ENCODE results near the gene PHKA2.

Gene PHKA2

DNA sequence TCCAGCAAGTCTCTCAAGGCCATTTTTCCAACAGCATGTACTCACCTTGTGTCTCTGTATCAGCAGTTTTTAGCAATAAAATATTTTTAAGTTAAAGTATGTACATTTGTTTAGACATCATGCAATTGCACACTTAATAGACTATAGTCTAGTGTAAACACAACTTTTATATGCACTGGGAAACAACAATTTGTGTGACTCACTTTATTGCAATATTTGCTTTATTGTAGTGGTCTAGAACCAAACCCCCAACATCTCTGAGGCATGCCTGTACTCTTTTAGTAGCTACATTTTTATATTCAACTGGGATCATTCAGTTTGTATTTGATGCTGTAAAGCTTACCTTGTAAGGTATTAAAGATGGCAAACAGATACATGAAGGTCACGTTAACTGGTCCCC is 14.7 kb upstream of the PHKA2 start:
- TF ChIP-seq, protein P1, sequence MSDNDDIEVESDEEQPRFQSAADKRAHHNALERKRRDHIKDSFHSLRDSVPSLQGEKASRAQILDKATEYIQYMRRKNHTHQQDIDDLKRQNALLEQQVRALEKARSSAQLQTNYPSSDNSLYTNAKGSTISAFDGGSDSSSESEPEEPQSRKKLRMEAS (IDR thresholded peaks at IDR 0.05; ENCODE audit: low read depth, low read length), result no peak
- TF ChIP-seq POLR2A (IDR thresholded peaks at IDR 0.05; ENCODE audit: extremely low read depth, insufficient read length) (no peak), MYC (IDR thresholded peaks at IDR 0.05; ENCODE audit: low read depth, low read length) (no peak)
- TF ChIP-seq, protein P2, sequence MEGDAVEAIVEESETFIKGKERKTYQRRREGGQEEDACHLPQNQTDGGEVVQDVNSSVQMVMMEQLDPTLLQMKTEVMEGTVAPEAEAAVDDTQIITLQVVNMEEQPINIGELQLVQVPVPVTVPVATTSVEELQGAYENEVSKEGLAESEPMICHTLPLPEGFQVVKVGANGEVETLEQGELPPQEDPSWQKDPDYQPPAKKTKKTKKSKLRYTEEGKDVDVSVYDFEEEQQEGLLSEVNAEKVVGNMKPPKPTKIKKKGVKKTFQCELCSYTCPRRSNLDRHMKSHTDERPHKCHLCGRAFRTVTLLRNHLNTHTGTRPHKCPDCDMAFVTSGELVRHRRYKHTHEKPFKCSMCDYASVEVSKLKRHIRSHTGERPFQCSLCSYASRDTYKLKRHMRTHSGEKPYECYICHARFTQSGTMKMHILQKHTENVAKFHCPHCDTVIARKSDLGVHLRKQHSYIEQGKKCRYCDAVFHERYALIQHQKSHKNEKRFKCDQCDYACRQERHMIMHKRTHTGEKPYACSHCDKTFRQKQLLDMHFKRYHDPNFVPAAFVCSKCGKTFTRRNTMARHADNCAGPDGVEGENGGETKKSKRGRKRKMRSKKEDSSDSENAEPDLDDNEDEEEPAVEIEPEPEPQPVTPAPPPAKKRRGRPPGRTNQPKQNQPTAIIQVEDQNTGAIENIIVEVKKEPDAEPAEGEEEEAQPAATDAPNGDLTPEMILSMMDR (IDR thresholded peaks at IDR 0.05; ENCODE audit: low read depth, low read length), result no peak
- DNase-seq (ENCODE audit: low read depth), result no peak
- no peak overlapping the region for H3K4me3 ChIP-seq (ENCODE audit: low read depth, low read length)

DNA sequence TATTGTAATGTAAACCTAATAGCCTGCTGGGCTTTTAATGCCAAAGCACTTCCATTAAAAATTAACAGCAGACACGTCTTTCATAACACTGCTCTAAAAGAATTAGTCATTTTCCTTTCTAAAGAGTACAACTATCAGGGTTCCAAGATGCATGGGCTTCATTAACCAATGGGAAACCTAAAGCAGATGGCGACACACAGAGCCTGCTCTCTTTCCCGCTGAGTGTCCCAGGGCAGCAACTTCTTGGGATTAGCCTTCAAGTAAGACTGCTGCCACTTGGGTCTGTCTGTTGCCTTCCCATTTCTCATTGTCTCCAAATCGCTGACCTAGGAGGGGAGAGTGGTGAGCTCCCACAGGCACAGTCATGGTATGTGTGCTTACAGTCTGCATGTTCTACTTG is 14.0 kb upstream of the PHKA2 start:
- no peak for DNase-seq (ENCODE audit: low read depth)
- TF ChIP-seq, protein P2 (IDR thresholded peaks at IDR 0.05; ENCODE audit: low read depth, low read length), result no peak
- TF ChIP-seq, protein P1 (IDR thresholded peaks at IDR 0.05; ENCODE audit: low read depth, low read length), result no peak
- no peak for TF ChIP-seq POLR2A (IDR thresholded peaks at IDR 0.05; ENCODE audit: extremely low read depth, insufficient read length)
- TF ChIP-seq MYC (IDR thresholded peaks at IDR 0.05; ENCODE audit: low read depth, low read length), result no peak
- no peak overlapping the region for H3K4me3 ChIP-seq (ENCODE audit: low read depth, low read length)

DNA sequence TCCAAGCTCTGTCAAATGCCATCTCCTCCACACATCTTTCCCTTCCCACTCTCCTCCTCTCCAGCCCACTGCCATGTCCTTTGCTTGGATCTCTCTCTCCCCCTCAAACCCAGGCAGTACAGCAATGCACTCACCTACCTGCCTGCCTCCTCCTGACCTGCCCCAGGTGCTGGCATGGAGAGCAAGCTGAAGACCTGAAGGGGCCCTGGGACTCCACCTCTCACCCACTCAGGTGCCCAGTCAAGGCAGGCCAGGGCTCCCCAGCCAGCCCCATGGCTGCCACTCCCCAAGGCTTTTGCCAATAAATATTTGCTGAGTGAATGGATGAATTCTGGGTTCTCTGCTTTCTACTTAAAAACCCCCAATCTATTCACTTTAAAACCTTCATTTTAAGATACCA is 12.6 kb upstream of the PHKA2 start:
- TF ChIP-seq, protein P1 (IDR thresholded peaks at IDR 0.05; ENCODE audit: low read depth, low read length), result no peak
- TF ChIP-seq MYC (IDR thresholded peaks at IDR 0.05; ENCODE audit: low read depth, low read length) (no peak), POLR2A (IDR thresholded peaks at IDR 0.05; ENCODE audit: extremely low read depth, insufficient read length) (no peak)
- TF ChIP-seq, protein P2 (IDR thresholded peaks at IDR 0.05; ENCODE audit: low read depth, low read length), result no peak
- DNase-seq (ENCODE audit: low read depth), result no peak
- H3K4me3 ChIP-seq (ENCODE audit: low read depth, low read length), result no peak overlapping the region

DNA sequence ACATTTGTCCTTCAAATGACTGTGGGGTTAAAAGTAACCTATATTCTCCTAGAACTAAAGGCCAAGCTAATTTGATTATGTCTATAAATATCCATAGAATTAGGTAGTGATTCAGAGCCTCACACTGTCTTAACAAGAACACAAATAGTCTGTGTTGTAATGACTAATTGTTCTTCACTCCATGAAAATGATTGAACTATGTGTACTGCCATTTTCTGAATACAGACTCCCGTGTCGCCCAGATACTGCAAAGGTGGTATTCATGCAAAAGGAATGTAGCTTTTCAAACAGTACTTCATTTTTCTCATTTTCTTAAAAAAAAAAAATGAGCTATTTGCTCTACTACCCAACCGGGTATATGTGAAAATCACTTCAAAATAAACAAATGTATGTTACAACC is 11.3 kb upstream of the PHKA2 start:
- TF ChIP-seq, protein P1 (IDR thresholded peaks at IDR 0.05; ENCODE audit: low read depth, low read length), result no peak
- TF ChIP-seq POLR2A (IDR thresholded peaks at IDR 0.05; ENCODE audit: extremely low read depth, insufficient read length) (no peak), MYC (IDR thresholded peaks at IDR 0.05; ENCODE audit: low read depth, low read length) (no peak)
- TF ChIP-seq, protein P2 (IDR thresholded peaks at IDR 0.05; ENCODE audit: low read depth, low read length), result no peak
- DNase-seq (ENCODE audit: low read depth), result no peak
- no peak overlapping the region for H3K4me3 ChIP-seq (ENCODE audit: low read depth, low read length)

GRCh38 chrX:18994713-18995112 is 10.8 kb upstream of the PHKA2 start:
- no peak overlapping the region for H3K4me3 ChIP-seq (ENCODE audit: low read depth, low read length)
- TF ChIP-seq POLR2A (IDR thresholded peaks at IDR 0.05; ENCODE audit: extremely low read depth, insufficient read length), result no peak
- TF ChIP-seq, protein P1 (IDR thresholded peaks at IDR 0.05; ENCODE audit: low read depth, low read length), result no peak
- TF ChIP-seq MYC (IDR thresholded peaks at IDR 0.05; ENCODE audit: low read depth, low read length), result no peak
- TF ChIP-seq, protein P2 (IDR thresholded peaks at IDR 0.05; ENCODE audit: low read depth, low read length), result no peak
- no peak for DNase-seq (ENCODE audit: low read depth)

DNA sequence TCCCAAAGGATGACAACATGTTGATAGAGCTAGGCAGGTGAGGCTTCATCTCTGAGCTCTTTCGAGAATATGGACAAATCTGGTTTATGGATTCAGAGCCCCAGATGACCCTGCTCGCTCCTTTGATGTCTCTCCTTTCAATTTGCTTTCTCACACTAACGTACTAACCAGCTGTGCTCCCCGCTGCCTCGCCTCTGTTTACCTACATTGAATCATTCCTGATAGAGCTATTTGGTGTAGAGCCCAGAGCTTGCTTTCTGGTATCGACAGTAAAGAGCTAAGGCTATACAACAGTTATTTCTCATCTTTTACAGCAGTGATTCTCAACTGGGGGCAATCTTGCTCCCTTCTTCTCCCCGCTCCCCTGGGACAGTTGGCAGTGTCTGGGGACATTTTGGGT is 8.9 kb upstream of the PHKA2 start:
- H3K4me3 ChIP-seq (ENCODE audit: low read depth, low read length), result no peak overlapping the region
- no peak for DNase-seq (ENCODE audit: low read depth)
- TF ChIP-seq POLR2A (IDR thresholded peaks at IDR 0.05; ENCODE audit: extremely low read depth, insufficient read length), result no peak
- TF ChIP-seq, protein P2 (IDR thresholded peaks at IDR 0.05; ENCODE audit: low read depth, low read length), result no peak
- TF ChIP-seq, protein P1 (IDR thresholded peaks at IDR 0.05; ENCODE audit: low read depth, low read length), result no peak
- TF ChIP-seq MYC (IDR thresholded peaks at IDR 0.05; ENCODE audit: low read depth, low read length), result no peak

Data from NB4 (cell line).